Activated naive CD8-positive, alpha-beta T cell (primary cell): ENCODE measurements around the gene SLC32A1.
A peak's percentile ranks its signal among the peaks of the same experiment; 100 is the strongest.

Experiments used
- H3K27ac Mint-ChIP-seq: one replicate; pipeline ENCODE4 v1.8.0; 2021; ENCODE audit warnings: mixed read lengths
- H3K27me3 Mint-ChIP-seq: one replicate; pipeline ENCODE4 v1.8.0; 2021; ENCODE audit warnings: mixed read lengths
- H3K36me3 Mint-ChIP-seq: one replicate; pipeline ENCODE4 v1.8.0; 2021; ENCODE audit warnings: mixed read lengths
- H3K4me1 Mint-ChIP-seq: one replicate; pipeline ENCODE4 v1.8.0; 2021; ENCODE audit warnings: low read depth, mixed read lengths
- H3K4me3 Mint-ChIP-seq: one replicate; pipeline ENCODE4 v1.8.0; 2021; ENCODE audit warnings: mild to moderate bottlenecking, mixed read lengths
- H3K9me3 Mint-ChIP-seq: one replicate; pipeline ENCODE4 v1.8.0; 2021; ENCODE audit warnings: low read depth, mixed read lengths

Gene SLC32A1

DNA sequence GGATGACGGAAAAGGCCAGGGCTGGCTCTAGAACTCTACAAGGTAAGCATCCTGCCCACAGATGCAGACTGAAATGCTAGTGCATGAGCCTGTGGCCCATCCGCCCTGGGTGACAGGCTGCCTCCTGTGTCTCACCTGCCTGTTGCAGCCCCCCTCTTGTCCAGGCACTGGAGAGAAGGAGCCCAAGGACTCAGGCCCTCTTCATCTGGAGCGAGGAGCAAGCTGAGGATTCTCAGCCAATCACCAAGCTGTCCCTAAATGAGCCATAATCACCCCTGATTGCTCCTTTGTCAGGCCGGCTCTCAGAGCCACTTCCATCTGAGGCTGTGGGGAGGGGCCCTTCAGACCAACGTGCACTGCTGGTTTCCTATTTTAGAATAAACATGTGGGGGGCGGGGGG lies 10.0 kb upstream of the SLC32A1 start:
- H3K36me3 Mint-ChIP-seq = no peaks in the 10 kb centered on the region

DNA sequence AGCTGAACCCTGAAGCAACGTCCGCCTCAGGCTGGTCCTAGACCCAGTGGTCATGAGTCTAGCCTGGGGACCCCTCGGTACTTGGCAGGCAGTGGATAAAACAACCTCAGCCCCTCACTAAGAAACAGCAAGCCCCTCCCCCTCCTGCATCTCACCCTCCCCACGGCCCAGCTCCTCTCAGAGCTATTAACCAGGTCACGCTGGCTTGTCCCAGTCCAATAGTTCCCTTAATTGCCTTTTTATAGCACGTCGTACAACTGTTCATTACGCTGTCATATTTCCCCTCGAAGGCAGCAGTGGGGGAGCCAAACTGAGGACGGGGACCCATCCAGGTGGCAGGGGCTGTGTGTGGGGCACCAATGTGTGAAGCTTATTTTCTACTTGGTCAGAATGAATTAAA lies 8.6 kb upstream of the SLC32A1 start:
- Mint-ChIP-seq H3K4me3 (no peak overlapping the region), H3K4me1 (no peaks in the 10 kb centered on the region), H3K27me3 (peaks cover 23% of the 10 kb centered on the region), H3K9me3 (no peaks in the 10 kb centered on the region), H3K27ac (no peak overlapping the region), H3K36me3 (no peaks in the 10 kb centered on the region)

More for the DNA sequence above, 10.0 kb upstream of the SLC32A1 start:
- no peak overlapping the region for H3K27ac Mint-ChIP-seq
- no peaks in the 10 kb centered on the region for H3K4me1 Mint-ChIP-seq
- peaks cover 19% of the 10 kb centered on the region for H3K27me3 Mint-ChIP-seq
- H3K4me3 Mint-ChIP-seq = no peak overlapping the region
- H3K9me3 Mint-ChIP-seq = no peaks in the 10 kb centered on the region

DNA sequence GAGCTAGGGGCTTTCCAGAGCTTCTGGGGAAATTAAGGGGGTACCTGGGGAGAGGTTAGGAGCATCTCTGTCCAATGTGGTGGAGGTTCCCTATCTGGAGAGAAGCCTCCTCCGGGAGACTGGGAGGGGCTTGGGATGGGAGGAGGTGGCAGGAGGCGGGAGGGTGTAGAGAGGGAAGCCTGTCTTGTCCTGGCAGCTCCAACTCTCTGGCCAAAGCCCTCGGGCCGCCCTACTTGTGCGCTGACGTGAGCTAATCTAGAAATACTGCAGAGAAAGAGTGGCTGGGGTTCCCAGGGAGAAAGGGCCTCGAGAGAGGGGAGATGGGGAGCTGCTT lies 1.6 kb upstream of the SLC32A1 start:
- H3K4me3 Mint-ChIP-seq = no peak overlapping the region
- no peaks in the 10 kb centered on the region for H3K36me3 Mint-ChIP-seq
- peaks cover 59% of the 10 kb centered on the region for H3K27me3 Mint-ChIP-seq
- H3K9me3 Mint-ChIP-seq = no peaks in the 10 kb centered on the region
- H3K4me1 Mint-ChIP-seq = peaks cover 29% of the 10 kb centered on the region
- no peak overlapping the region for H3K27ac Mint-ChIP-seq

DNA sequence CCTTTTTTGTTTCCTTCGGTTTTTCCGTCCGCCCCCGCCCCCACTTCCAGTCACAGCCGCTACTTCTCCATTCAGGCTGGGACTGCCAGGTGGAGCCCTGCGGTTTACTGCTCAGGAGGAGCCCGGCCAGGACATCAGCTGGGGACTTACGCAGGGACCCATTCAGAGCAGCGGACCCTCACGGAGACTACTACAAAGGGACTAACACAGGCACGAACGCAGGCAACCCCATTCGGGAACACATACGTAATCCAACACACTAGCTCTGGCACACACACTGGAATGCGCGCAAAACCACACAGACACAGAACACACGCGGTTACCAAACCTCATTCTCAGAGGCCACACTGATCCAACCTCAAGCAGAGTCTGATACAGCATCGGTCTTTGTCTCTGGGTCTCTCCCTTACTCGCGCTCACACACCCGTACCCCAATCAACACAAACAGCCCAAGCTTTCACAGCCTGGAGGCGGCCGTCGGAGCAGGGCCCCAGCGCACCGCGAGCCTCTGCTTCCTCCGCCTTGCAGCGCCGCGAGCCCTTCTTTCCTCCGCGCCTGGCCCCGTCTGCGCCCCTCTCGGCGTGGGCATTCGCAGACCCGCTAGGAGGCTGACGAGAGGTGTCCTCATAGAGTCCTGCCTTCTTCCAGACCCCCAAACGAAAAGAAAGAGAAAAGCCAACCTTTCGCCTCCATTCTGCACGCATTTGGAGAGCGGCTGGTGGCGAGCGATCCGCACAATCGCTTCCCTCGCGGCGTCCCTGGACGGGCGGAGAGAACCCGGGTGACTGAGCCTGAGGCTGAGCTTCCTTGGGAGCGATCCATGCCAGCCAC lies 1.1 kb upstream of the SLC32A1 start:
- H3K4me3 Mint-ChIP-seq = peak overlapping the region; percentile 47
- H3K27ac Mint-ChIP-seq = no peak overlapping the region
- H3K36me3 Mint-ChIP-seq = no peaks in the 10 kb centered on the region
- peaks cover 35% of the 10 kb centered on the region for H3K4me1 Mint-ChIP-seq
- H3K27me3 Mint-ChIP-seq = peaks cover 63% of the 10 kb centered on the region
- H3K9me3 Mint-ChIP-seq = no peaks in the 10 kb centered on the region

DNA sequence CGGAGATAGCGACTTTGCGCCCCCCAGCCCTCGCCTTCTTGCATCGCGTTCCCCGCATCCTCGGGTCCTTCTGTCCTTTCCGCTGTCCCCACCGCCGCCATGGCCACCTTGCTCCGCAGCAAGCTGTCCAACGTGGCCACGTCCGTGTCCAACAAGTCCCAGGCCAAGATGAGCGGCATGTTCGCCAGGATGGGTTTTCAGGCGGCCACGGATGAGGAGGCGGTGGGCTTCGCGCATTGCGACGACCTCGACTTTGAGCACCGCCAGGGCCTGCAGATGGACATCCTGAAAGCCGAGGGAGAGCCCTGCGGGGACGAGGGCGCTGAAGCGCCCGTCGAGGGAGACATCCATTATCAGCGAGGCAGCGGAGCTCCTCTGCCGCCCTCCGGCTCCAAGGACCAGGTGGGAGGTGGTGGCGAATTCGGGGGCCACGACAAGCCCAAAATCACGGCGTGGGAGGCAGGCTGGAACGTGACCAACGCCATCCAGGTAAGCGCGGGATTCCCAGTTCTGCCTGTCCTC lies 401 bp downstream of the SLC32A1 start:
- Mint-ChIP-seq H3K4me1 (peaks cover 45% of the 10 kb centered on the region), H3K36me3 (no peaks in the 10 kb centered on the region), H3K9me3 (no peaks in the 10 kb centered on the region), H3K27ac (no peak overlapping the region), H3K4me3 (peak overlapping the region; percentile 33), H3K27me3 (peaks cover 67% of the 10 kb centered on the region)

DNA sequence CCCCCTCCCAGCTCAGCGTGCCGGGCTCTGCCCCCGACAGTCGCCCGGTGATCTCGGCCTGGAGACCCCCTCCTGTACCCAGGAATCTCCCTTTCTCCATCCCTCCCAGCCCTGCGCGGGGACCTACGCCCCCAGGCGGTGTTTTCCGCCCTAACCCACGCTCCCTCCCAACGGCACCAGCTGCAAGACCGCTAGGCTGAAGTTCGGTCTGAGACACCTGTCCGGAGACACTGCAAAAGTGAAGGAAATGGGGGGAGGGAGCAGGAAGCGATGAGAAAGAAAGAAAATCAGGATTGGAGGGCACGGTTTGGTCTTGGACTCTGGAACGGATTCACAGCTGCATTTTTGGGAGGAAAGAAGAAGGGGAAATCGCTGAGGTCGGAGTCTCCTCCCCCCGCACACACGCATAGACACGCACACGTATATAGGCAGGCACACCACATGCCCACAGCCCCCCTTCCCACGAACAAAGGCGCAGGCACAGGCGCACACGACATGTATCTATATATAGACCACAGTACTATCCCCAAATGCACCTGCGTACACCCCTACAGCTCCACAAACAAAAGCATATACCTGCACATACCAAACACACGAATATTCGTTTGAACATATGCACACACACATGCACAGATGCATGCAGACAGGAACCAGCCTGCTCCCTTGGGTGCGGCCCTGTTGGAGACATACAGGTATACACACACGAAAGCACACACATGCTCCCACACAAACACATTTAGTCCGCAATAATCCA lies 1.0 kb downstream of the SLC32A1 start:
- Mint-ChIP-seq H3K27me3 (peaks cover 72% of the 10 kb centered on the region), H3K27ac (no peak overlapping the region), H3K4me3 (peak overlapping the region; percentile 55), H3K4me1 (peaks cover 52% of the 10 kb centered on the region), H3K36me3 (no peaks in the 10 kb centered on the region), H3K9me3 (no peaks in the 10 kb centered on the region)

DNA sequence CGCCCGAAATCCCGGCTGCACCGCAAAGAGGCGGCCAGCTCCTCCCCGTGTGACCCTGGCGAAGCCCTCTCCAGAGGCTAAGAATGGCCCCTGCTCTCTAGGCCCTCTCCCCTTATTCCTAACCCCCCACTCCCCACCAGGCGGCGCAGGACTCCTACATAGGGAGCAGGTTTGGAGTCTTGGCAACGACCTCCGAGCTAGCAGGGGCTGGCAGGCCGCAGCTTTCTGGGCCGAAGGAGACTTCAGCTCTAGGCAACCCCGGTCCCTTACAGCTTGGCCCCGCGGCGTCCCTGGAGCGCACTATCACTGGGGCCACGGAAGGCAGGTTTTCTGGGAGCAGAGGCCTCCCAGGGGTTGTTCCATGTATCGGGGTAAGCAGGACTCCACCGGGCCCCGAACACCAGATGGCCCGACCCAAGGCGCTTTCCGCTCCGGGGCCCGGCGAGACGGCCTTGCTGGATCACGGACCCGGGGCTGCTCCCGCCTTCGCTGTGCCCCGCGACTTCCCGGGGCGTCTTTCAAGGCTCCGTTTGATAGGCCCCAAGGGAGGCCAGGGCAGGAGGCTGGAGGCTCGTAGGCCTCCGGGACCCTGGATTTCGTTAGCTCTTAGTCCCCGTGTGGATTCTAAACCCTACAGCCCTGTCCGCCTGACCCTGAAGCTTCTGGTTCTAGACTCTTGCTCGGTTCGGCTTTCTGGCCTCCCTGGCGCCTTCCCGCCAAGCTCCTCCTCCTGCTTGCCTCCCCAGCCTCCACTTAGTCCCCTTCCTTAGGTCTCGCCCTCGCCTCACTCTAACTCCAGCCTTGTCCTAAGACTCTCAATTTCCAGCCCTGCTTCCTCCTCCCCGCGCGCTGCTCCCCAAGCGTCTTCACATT lies 1.9 kb downstream of the SLC32A1 start:
- no peaks in the 10 kb centered on the region for H3K36me3 Mint-ChIP-seq
- peaks cover 60% of the 10 kb centered on the region for H3K4me1 Mint-ChIP-seq
- peak overlapping the region; percentile 55 for H3K4me3 Mint-ChIP-seq
- H3K27me3 Mint-ChIP-seq = peaks cover 69% of the 10 kb centered on the region
- H3K9me3 Mint-ChIP-seq = no peaks in the 10 kb centered on the region
- H3K27ac Mint-ChIP-seq = no peak overlapping the region

DNA sequence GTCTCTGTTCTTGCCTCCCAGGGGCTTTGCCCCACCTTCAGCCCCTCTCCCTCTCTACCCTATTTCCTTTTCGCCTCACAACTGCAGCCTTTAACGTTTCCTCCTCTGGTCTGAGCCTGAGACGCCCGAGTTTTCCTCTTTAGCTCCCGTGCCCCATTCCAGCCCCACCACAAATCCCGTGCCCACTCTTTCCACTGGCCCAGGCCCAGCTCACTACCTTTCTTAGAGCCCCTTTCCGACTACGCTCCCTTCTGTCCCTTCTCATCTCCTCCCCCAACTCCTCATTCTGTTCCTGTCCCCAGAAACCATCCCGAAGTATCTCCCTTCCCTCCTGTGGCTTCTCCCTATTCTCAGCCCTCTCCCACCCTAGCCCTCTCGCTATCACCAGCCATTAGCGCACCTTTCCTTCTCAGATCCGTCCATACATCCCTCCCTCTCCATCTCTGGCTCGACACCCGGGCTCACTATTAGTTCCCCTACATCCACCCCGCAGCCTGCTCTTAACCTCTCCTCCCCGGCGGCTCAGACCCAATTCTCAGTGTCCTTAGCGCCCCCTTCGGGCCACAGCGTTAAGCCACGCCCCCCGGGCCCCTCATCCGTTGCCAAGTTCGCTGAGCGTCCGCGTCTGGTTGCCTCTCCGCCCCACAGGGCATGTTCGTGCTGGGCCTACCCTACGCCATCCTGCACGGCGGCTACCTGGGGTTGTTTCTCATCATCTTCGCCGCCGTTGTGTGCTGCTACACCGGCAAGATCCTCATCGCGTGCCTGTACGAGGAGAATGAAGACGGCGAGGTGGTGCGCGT lies 2.7 kb downstream of the SLC32A1 start:
- Mint-ChIP-seq H3K27ac (no peak overlapping the region), H3K4me1 (peaks cover 66% of the 10 kb centered on the region), H3K36me3 (no peaks in the 10 kb centered on the region), H3K9me3 (no peaks in the 10 kb centered on the region), H3K4me3 (peak overlapping the region; percentile 39), H3K27me3 (peaks cover 64% of the 10 kb centered on the region)

DNA sequence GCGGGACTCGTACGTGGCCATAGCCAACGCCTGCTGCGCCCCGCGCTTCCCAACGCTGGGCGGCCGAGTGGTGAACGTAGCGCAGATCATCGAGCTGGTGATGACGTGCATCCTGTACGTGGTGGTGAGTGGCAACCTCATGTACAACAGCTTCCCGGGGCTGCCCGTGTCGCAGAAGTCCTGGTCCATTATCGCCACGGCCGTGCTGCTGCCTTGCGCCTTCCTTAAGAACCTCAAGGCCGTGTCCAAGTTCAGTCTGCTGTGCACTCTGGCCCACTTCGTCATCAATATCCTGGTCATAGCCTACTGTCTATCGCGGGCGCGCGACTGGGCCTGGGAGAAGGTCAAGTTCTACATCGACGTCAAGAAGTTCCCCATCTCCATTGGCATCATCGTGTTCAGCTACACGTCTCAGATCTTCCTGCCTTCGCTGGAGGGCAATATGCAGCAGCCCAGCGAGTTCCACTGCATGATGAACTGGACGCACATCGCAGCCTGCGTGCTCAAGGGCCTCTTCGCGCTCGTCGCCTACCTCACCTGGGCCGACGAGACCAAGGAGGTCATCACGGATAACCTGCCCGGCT lies 3.4 kb downstream of the SLC32A1 start:
- peaks cover 68% of the 10 kb centered on the region for H3K4me1 Mint-ChIP-seq
- no peaks in the 10 kb centered on the region for H3K9me3 Mint-ChIP-seq
- H3K4me3 Mint-ChIP-seq = peak overlapping the region; percentile 73
- H3K27ac Mint-ChIP-seq = peak overlapping the region; percentile 72
- peaks cover 62% of the 10 kb centered on the region for H3K27me3 Mint-ChIP-seq
- no peaks in the 10 kb centered on the region for H3K36me3 Mint-ChIP-seq

DNA sequence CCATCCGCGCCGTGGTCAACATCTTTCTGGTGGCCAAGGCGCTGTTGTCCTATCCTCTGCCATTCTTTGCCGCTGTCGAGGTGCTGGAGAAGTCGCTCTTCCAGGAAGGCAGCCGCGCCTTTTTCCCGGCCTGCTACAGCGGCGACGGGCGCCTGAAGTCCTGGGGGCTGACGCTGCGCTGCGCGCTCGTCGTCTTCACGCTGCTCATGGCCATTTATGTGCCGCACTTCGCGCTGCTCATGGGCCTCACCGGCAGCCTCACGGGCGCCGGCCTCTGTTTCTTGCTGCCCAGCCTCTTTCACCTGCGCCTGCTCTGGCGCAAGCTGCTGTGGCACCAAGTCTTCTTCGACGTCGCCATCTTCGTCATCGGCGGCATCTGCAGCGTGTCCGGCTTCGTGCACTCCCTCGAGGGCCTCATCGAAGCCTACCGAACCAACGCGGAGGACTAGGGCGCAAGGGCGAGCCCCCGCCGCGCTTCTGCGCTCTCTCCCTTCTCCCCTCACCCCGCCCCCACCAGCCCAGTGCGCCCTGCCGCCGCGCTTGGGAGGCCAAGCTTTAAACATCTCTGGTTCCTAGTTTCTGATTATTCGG lies 4.0 kb downstream of the SLC32A1 start:
- H3K4me3 Mint-ChIP-seq = peak overlapping the region; percentile 73
- H3K9me3 Mint-ChIP-seq = no peaks in the 10 kb centered on the region
- H3K36me3 Mint-ChIP-seq = no peaks in the 10 kb centered on the region
- peak overlapping the region; percentile 72 for H3K27ac Mint-ChIP-seq
- peaks cover 65% of the 10 kb centered on the region for H3K4me1 Mint-ChIP-seq
- H3K27me3 Mint-ChIP-seq = peaks cover 63% of the 10 kb centered on the region

DNA sequence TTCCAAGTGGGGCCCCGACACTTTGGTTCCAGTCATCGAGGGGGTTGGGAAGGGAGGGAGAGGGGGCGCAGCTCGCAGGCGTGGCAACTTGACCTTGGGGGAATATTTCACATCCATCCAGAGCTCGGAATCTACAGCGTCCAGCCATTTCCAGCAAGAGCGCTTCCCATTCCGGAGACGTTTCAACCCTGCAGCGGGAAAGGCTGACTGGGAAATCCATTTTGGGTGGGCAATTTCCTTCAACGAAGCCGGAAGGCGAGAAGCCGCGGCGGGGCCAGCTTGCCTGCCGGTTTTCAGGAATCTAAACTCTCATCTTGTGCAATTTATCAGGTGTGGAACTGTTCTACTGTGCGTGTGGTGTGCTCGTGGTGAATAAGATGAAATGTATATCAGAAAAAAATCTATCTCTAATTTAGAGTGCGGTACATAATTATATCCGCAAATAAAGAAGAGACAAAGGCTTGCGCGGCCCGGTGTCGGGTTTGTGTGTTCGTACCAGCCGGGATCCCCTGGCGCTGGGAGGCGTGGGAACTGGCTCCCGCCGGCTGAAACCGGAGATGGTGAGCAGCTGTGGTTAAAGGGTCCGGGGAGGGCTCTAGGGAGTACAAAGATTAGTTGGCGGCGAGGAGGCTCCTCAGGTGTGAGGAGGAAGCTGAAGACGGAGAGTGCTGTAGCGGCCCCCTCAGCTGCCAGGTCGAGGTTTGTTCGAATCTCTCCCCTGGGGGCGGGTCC lies 4.8 kb downstream of the SLC32A1 start:
- peak overlapping the region; percentile 61 for H3K27ac Mint-ChIP-seq

DNA sequence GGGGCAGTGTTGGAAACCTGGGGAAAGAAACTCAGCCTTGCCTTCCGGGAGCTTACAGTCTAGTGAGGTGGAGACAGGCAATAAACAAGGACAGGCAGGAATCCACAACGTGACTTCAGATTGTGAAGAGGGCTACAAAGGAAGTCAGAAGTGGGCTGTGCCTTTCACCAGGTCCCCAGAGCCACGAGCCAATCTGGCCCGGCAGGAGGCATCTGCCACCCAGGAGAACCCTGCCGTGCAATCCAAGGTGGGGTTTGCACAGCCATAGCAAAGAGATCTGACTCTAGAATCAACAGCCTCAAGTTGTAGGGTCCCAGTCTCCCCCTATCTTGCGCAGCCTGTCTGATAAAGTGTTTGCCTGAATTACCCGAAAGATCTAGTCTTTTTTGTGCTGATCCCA lies 5.5 kb downstream of the SLC32A1 start:
- peak overlapping the region; percentile 61 for H3K27ac Mint-ChIP-seq
- H3K4me3 Mint-ChIP-seq = peak overlapping the region; percentile 72
- no peaks in the 10 kb centered on the region for H3K9me3 Mint-ChIP-seq
- H3K4me1 Mint-ChIP-seq = peaks cover 61% of the 10 kb centered on the region
- no peaks in the 10 kb centered on the region for H3K36me3 Mint-ChIP-seq
- peaks cover 68% of the 10 kb centered on the region for H3K27me3 Mint-ChIP-seq

More for the DNA sequence above, 4.8 kb downstream of the SLC32A1 start:
- Mint-ChIP-seq H3K9me3 (no peaks in the 10 kb centered on the region), H3K4me3 (peak overlapping the region; percentile 46), H3K27me3 (peaks cover 66% of the 10 kb centered on the region), H3K36me3 (no peaks in the 10 kb centered on the region), H3K4me1 (peaks cover 63% of the 10 kb centered on the region)
